K562 (cell line): ENCODE measurements around the gene ELAVL3. TPM values are rescaled to one million over a fixed set of nuclear protein-coding genes. Genes with fewer than 3 reads are reported as not detected.

Experiments
- ATAC-seq: fragments of 200-7000 bp; cut with Tn5 transposase; 3 replicates; pipeline ENCODE4 v1.9.1; 2020; ENCODE audit warnings: moderate library complexity
- BruUV-seq: library from RNA; stranded (reverse); fragments of 400-500 nt; replicated peaks from 2 replicates; lab custom pipeline; 2021; lab: Mats Ljungman, UMichigan
- CTCF ChIA-PET: fragments of 300-600 bp; formaldehyde crosslinking; extraction: SDS; loops from one replicate; lab custom pipeline; 2021; ENCODE audit warnings: low intra/inter-chr PET ratio; lab: Yijun Ruan, JAX
- POLR2A ChIA-PET: fragments of 300-600, 350-650 bp; sonication (Branson Sonifier 250); formaldehyde crosslinking; extraction: SDS; loops from one replicate; lab custom pipeline; 2021; ENCODE audit warnings: antibody characterized with exemption, inconsistent platforms; lab: Yijun Ruan, JAX
- DNase-seq, 4 experiments: peaks; one replicate each; pipeline versions ENCODE4 v3.0.0 to v3.0.0-alpha.2; 2011 to 2018; ENCODE audit warnings: low spot score in 3 of 4, mixed read lengths in 3 of 4; ENCODE audit errors: extremely low read depth in 1 of 4
- FAIRE-seq: peaks from 2 replicates; lab custom pipeline; 2011; peaks lifted over from hg19 to GRCh38; lab: Jason Lieb, UNC
- H2AFZ ChIP-seq: 2 replicates; pipeline ENCODE4 v1.6.0; 2011; ENCODE audit warnings: low read depth, low read length, control low read depth, inconsistent platforms
- H3K27ac ChIP-seq: fragments of 200-600 bp; 3 replicates; pipeline ENCODE4 v1.8.0; 2011; ENCODE audit warnings: low read depth, mild to moderate bottlenecking, control low read depth, inconsistent platforms, low read length, moderate library complexity, mixed read lengths; ENCODE audit errors: extremely low read depth
- H3K27me3 ChIP-seq, 2 experiments: fragments of 300-600 bp in 1 of 2; 2 replicates in 1 of 2; 3 replicates in 1 of 2; pipeline versions ENCODE4 v1.6.0 to v1.8.0; 2011; ENCODE audit warnings: inconsistent platforms in 2 of 2, low read length in 2 of 2, mild to moderate bottlenecking in 1 of 2, mixed read lengths in 1 of 2, moderate library complexity in 1 of 2; ENCODE audit not compliant: control insufficient read depth in 2 of 2, insufficient read depth in 2 of 2
- H3K36me3 ChIP-seq: fragments of 300-600 bp; 3 replicates; pipeline ENCODE4 v1.8.0; 2011; ENCODE audit warnings: mild to moderate bottlenecking, low read length, inconsistent platforms; ENCODE audit not compliant: control insufficient read depth, insufficient read depth
- H3K4me1 ChIP-seq, 2 experiments: fragments of 200-600 bp in 1 of 2; replicated peaks in 1 of 2; 2 replicates in 1 of 2; 3 replicates in 1 of 2; pipeline versions ENCODE4 v1.5.1 to v1.8.0; 2011; ENCODE audit warnings: inconsistent platforms in 2 of 2, low read length in 2 of 2, mild to moderate bottlenecking in 1 of 2, mixed read lengths in 1 of 2, moderate library complexity in 1 of 2; ENCODE audit not compliant: control insufficient read depth in 2 of 2, insufficient read depth in 2 of 2
- H3K4me2 ChIP-seq: 2 replicates; pipeline ENCODE4 v1.6.1; 2011; ENCODE audit warnings: low read length, control low read depth, inconsistent platforms, mixed read lengths; ENCODE audit not compliant: insufficient read depth
- H3K4me3 ChIP-seq: fragments of 200-600 bp; sonication (generic), shearing (Covaris generic); 2 replicates; pipeline ENCODE4 v1.5.1; 2016; ENCODE audit warnings: control low read depth, inconsistent platforms
- H3K79me2 ChIP-seq: fragments of 200-600 bp; 3 replicates; pipeline ENCODE4 v1.8.0; 2011; ENCODE audit warnings: low read length, inconsistent platforms; ENCODE audit not compliant: control insufficient read depth, insufficient read depth
- H3K9ac ChIP-seq, 2 experiments: 2 replicates each; pipeline versions ENCODE4 v1.6.0 to v1.6.1; 2011; ENCODE audit warnings: low read depth in 2 of 2, low read length in 2 of 2, control low read depth in 1 of 2, inconsistent platforms in 1 of 2, mild to moderate bottlenecking in 1 of 2, mixed read lengths in 1 of 2; ENCODE audit not compliant: insufficient read depth in 1 of 2
- H3K9me1 ChIP-seq: one replicate; pipeline ENCODE4 v1.6.0; 2011; ENCODE audit warnings: inconsistent platforms, mild to moderate bottlenecking, low read length, moderate library complexity; ENCODE audit not compliant: control insufficient read depth, insufficient read depth
- H3K9me3 ChIP-seq: replicated peaks from 2 replicates; pipeline ENCODE4 v1.5.1; 2011; ENCODE audit warnings: low read depth, low read length, inconsistent platforms; ENCODE audit not compliant: control insufficient read depth, insufficient read depth
- H4K20me1 ChIP-seq: replicated peaks from 2 replicates; pipeline ENCODE4 v1.6.1; 2011; ENCODE audit warnings: low read length, inconsistent platforms, mixed read lengths; ENCODE audit not compliant: control insufficient read depth, insufficient read depth
- ATF1 ChIP-seq, 2 experiments: fragments of 450-650 bp in 1 of 2; IDR thresholded peaks; 2 replicates each; pipeline ENCODE4 v1.6.1; 2016; ENCODE audit warnings: missing compliant biosample characterization in 1 of 2, missing genetic modification characterization in 1 of 2
- CBFA2T2 ChIP-seq: fragments of 450-650 bp; conservative IDR thresholded peaks from 2 replicates; pipeline ENCODE4 v1.6.1; 2017; ENCODE audit warnings: mild to moderate bottlenecking
- DDX20 ChIP-seq: fragments of 450-650 bp; IDR thresholded peaks from 2 replicates; pipeline ENCODE4 v1.6.1; 2016; ENCODE audit warnings: missing genetic modification characterization, low read depth, mild to moderate bottlenecking, missing compliant biosample characterization, moderate library complexity
- DIDO1 ChIP-seq: fragments of 450-650 bp; IDR thresholded peaks from 2 replicates; pipeline ENCODE4 v1.6.1; 2016; ENCODE audit warnings: low read depth, missing biosample characterization, missing genetic modification characterization
- ELK1 ChIP-seq: sonication (generic); formaldehyde crosslinking; IDR thresholded peaks from 2 replicates; pipeline ENCODE4 v1.8.1; 2022; ENCODE audit warnings: missing genetic modification reagents
- ETV1 ChIP-seq: fragments of 450-650 bp; conservative IDR thresholded peaks from 2 replicates; pipeline ENCODE4 v1.6.1; 2016; ENCODE audit warnings: missing genetic modification characterization, control low read depth, low read depth, missing compliant biosample characterization
- FOXA1 ChIP-seq: fragments of 450-650 bp; IDR thresholded peaks from 2 replicates; pipeline ENCODE4 v1.6.1; 2016; ENCODE audit warnings: mild to moderate bottlenecking, borderline replicate concordance
- GMEB1 ChIP-seq: fragments of 250-450 bp; sonication (Bioruptor Pico); IDR thresholded peaks from 2 replicates; pipeline ENCODE4 v1.4.0; 2020; ENCODE audit warnings: mild to moderate bottlenecking
- HDGF ChIP-seq: fragments of 450-650 bp; IDR thresholded peaks from 2 replicates; pipeline ENCODE4 v1.6.1; 2016
- KHSRP ChIP-seq: fragments of 450-650 bp; IDR thresholded peaks from 2 replicates; pipeline ENCODE4 v1.6.1; 2017
- MXI1 ChIP-seq: IDR thresholded peaks from 2 replicates; pipeline ENCODE4 v1.6.1; 2011; ENCODE audit warnings: low read depth, mild to moderate bottlenecking, improper control_type of control experiment, low read length
- MYBL2 ChIP-seq, 2 experiments: fragments of 450-650 bp in 1 of 2; sonication (generic) in 1 of 2; formaldehyde crosslinking in 1 of 2; IDR thresholded peaks; 2 replicates each; pipeline versions ENCODE4 v1.6.1 to v1.8.1; 2017 to 2022; ENCODE audit warnings: borderline replicate concordance in 1 of 2, inconsistent platforms in 1 of 2, low read depth in 1 of 2, mild to moderate bottlenecking in 1 of 2, missing genetic modification reagents in 1 of 2, moderate library complexity in 1 of 2
- NCOA6 ChIP-seq: fragments of 450-650 bp; IDR thresholded peaks from 2 replicates; pipeline ENCODE4 v1.6.1; 2017; ENCODE audit warnings: mild to moderate bottlenecking
- NR2C1 ChIP-seq, 2 experiments: fragments of 450-650 bp; IDR thresholded peaks; 2 replicates each; pipeline ENCODE4 v1.6.1; 2017; ENCODE audit warnings: mild to moderate bottlenecking in 2 of 2, antibody characterized with exemption in 1 of 2, inconsistent platforms in 1 of 2, missing compliant biosample characterization in 1 of 2, missing genetic modification characterization in 1 of 2
- SIX5 ChIP-seq, 2 experiments: IDR thresholded peaks; 2 replicates each; pipeline ENCODE4 v1.6.1; 2011; ENCODE audit warnings: low read length in 2 of 2, borderline replicate concordance in 1 of 2, low read depth in 1 of 2, mild to moderate bottlenecking in 1 of 2, moderate library complexity in 1 of 2; ENCODE audit not compliant: insufficient read depth in 1 of 2
- SPI1 ChIP-seq: IDR thresholded peaks from 2 replicates; pipeline ENCODE4 v1.6.1; 2011; ENCODE audit warnings: low read depth, low read length, control low read depth, borderline replicate concordance
- XRCC4 ChIP-seq: IDR thresholded peaks from one replicate; pipeline ENCODE4 v1.6.1; 2011; ENCODE audit not compliant: insufficient read depth, insufficient read length; ENCODE audit errors: extremely low read depth
- ZNF165 ChIP-seq: fragments of 250-450 bp; sonication (Bioruptor Pico); IDR thresholded peaks from 2 replicates; pipeline ENCODE4 v1.4.0; 2020; ENCODE audit warnings: borderline replicate concordance
- ZNF707 ChIP-seq: fragments of 250-450 bp; sonication (Bioruptor Pico); conservative IDR thresholded peaks from 2 replicates; pipeline ENCODE4 v1.8.0; 2022; ENCODE audit warnings: inconsistent platforms, mild to moderate bottlenecking, moderate library complexity
- ZNF76 ChIP-seq: fragments of 250-450 bp; sonication (Bioruptor Pico); IDR thresholded peaks from 2 replicates; pipeline ENCODE4 v1.4.0; 2020; ENCODE audit warnings: mild to moderate bottlenecking, moderate library complexity, borderline replicate concordance
- ZNF780A ChIP-seq: fragments of 250-450 bp; sonication (Bioruptor Pico); IDR thresholded peaks from 2 replicates; pipeline ENCODE4 v1.5.0; 2021; ENCODE audit warnings: mild to moderate bottlenecking
- WGBS: fragments of 100-300 bp; shearing (Covaris generic); methylation state at CpG from one replicate; pipeline ENCODE4 v1.1.6; 2016; ENCODE audit warnings: low coverage, mixed read lengths; ENCODE audit not compliant: insufficient coverage; ENCODE audit errors: missing lambda C conversion rate; 5-methylcytosine and 5-hydroxymethylcytosine counted together
- in situ Hi-C: fragments of 300-500 bp; cut with MboI; formaldehyde crosslinking; loops from 4 replicates; pipeline ENCODE4 v1.15.0; 2018; ENCODE audit warnings: inconsistent platforms, mixed read lengths
- intact Hi-C: fragments of 100-400 bp; cut with micrococcal nuclease; formaldehyde crosslinking; loops from 2 replicates; pipeline ENCODE4 v1.14.2; 2022
- polyA plus RNA-seq, 8 experiments: library from polyadenylated mRNA; depleted of rRNA in 4 of 8; stranded (reverse) in 5 of 8; unstranded in 3 of 8; fragments of >200 nt; fragmentation: Nextera tagmentation in 2 of 8; fragmentation: Illumina TruSeq in 1 of 8; extraction: Ambion mirVana in 2 of 8; extraction: Trizol in 1 of 8; gene quantifications; 2 replicates each; pipeline versions ENCODE4 v1.2.1 to v1.2.3, GENCODE V29; 2011 to 2014; ENCODE audit warnings: inconsistent platforms in 1 of 8, missing spikeins in 1 of 8
- total RNA-seq, 7 experiments: library from RNA; depleted of rRNA in 6 of 7; stranded (reverse); fragments of >200 nt in 6 of 7; fragmentation: Illumina TruSeq in 2 of 7; extraction: Trizol in 2 of 7; gene quantifications; 2 replicates each; pipeline versions ENCODE4 v1.2.1 to v1.2.3, GENCODE V29; 2011 to 2021; ENCODE audit warnings: low replicate concordance in 1 of 7

Gene ELAVL3
- total and polyA plus RNA-seq, 9 of the 15 experiments (the other 6 are each of a cell fraction or from before 2014, with no cell fraction given): not detected

GRCh38 chr19:11401808-11402543 is 78.9 kb downstream of the ELAVL3 start:
- Histone ChIP-seq H3K79me2 (no peaks in the 10 kb centered on the region), H3K9ac (no peak overlapping the region), H3K4me1 (peaks cover 6 to 25% of the 10 kb centered on the region in 2 experiments; a peak in 4 of 5 replicates), H3K9me3 (no peaks in the 10 kb centered on the region), H3K36me3 (no peaks in the 10 kb centered on the region), H3K9me1 (no peaks in the 10 kb centered on the region), H2AFZ (no peak overlapping the region), H3K27ac (no peak overlapping the region), H3K4me3 (no peak overlapping the region), H3K27me3 (no peaks in the 10 kb centered on the region), H3K4me2 (no peak overlapping the region), H4K20me1 (no peaks in the 10 kb centered on the region)
- DNase-seq (peak in 1 of 4 experiments; percentile 10), ATAC-seq (no peak), FAIRE-seq (no peak)
- in situ Hi-C loops (no loop called here), intact Hi-C loops (no loop called here)
- BruUV-seq: no TSS peak
- POLR2A ChIA-PET: no interaction called here
- WGBS: 65% methylated on average over 5 of the region's 9 CpGs
- CTCF ChIA-PET: no interaction called here
- TF ChIP-seq MXI1: no peak
- TF ChIP-seq SIX5 (IDR thresholded peaks at IDR 0.05; ENCODE audit: borderline replicate concordance in 1 of 2, insufficient read depth in 1 of 2, low read depth in 1 of 2, low read length in 2 of 2): no peak
- no peak for TF ChIP-seq DDX20 (tag)
- no peak for TF ChIP-seq ATF1 (CRISPR knock-in tag; IDR thresholded peaks at IDR 0.05)
- TF ChIP-seq ATF1 (tag; IDR thresholded peaks at IDR 0.05): no peak
- TF ChIP-seq ZNF780A: no peak
- no peak for TF ChIP-seq XRCC4
- TF ChIP-seq SPI1: no peak
- no peak for TF ChIP-seq ZNF165 (CRISPR knock-in tag)
- no peak for TF ChIP-seq ZNF76 (CRISPR knock-in tag)
- peak; percentile 99 for TF ChIP-seq NR2C1 (IDR thresholded peaks at IDR 0.05)
- peak; percentile 100 for TF ChIP-seq NR2C1 (tag; IDR thresholded peaks at IDR 0.05)
- no peak for TF ChIP-seq CBFA2T2
- no peak for TF ChIP-seq HDGF
- TF ChIP-seq FOXA1: no peak
- no peak for TF ChIP-seq MYBL2 (IDR thresholded peaks at IDR 0.05; ENCODE audit: low read depth)
- TF ChIP-seq MYBL2 (CRISPR knock-in tag; IDR thresholded peaks at IDR 0.05; ENCODE audit: borderline replicate concordance): no peak
- TF ChIP-seq DIDO1 (tag): 0 out of 2 replicates have a peak, but pooled peaks have one; percentile 26
- no peak for TF ChIP-seq GMEB1 (CRISPR knock-in tag)
- no peak for TF ChIP-seq NCOA6
- TF ChIP-seq ETV1: no peak
- no peak for TF ChIP-seq ZNF707
- no peak for TF ChIP-seq KHSRP
- TF ChIP-seq ELK1 (CRISPR knock-in tag): no peak
